Coronary artery (tissue), 2 donors: ENCODE measurements around the gene GNAS-AS1.
A peak's percentile ranks its signal among the peaks of the same experiment; 100 is the strongest.

Experiments used
- DNase-seq: peaks from one replicate; pipeline ENCODE4 v3.0.0-alpha.2; 2017; ENCODE audit warnings: low spot score
- H3K27ac ChIP-seq, 2 donors: fragments of 200-600 bp; sonication (generic); one replicate each; pipeline ENCODE4 v1.5.1; 2016 to 2019
- H3K4me3 ChIP-seq: fragments of 200-600 bp; sonication (generic); 2 replicates; pipeline ENCODE4 v1.5.1; 2016; ENCODE audit warnings: mild to moderate bottlenecking, moderate library complexity
- CTCF ChIP-seq: fragments of 200-600 bp; sonication (generic); IDR thresholded peaks from one replicate; pipeline ENCODE4 v1.5.1; 2019; ENCODE audit warnings: antibody characterized with exemption

The GNAS-AS1 gene

GRCh38 chr20:58863044-58863790, 12.5 kb upstream of the GNAS-AS1 start:
- TF ChIP-seq CTCF, result no peak
- DNase-seq, result no peak
- H3K4me3 ChIP-seq, result no peak overlapping the region
- H3K27ac ChIP-seq, result no peak overlapping the region

- H3K4me3 ChIP-seq, result peak overlapping the region; percentile 65
- TF ChIP-seq CTCF, result no peak
- H3K27ac ChIP-seq, result no peak overlapping the region
- DNase-seq, result no peak
Measured at GRCh38 chr20:58855506-58856389, 5.0 kb upstream of the GNAS-AS1 start.

- peak overlapping the region; percentile 65 for H3K4me3 ChIP-seq
- DNase-seq, result no peak
- H3K27ac ChIP-seq, result no peak overlapping the region
- no peak for TF ChIP-seq CTCF
Measured at GRCh38 chr20:58854638-58855471, 4.2 kb upstream of the GNAS-AS1 start.

GRCh38 chr20:58853976-58854637, 3.4 kb upstream of the GNAS-AS1 start:
- DNase-seq, result no peak
- H3K4me3 ChIP-seq, result peak overlapping the region; percentile 65
- H3K27ac ChIP-seq, result no peak overlapping the region
- no peak for TF ChIP-seq CTCF

- H3K27ac ChIP-seq, result no peak overlapping the region
- no peak for TF ChIP-seq CTCF
- DNase-seq, result no peak
- H3K4me3 ChIP-seq, result no peak overlapping the region
Measured at GRCh38 chr20:58853466-58853865, 2.8 kb upstream of the GNAS-AS1 start.

- H3K27ac ChIP-seq, result no peak within 1 kb of the TSS
- peak; percentile 69 for TF ChIP-seq CTCF
- no peak for DNase-seq
- H3K4me3 ChIP-seq, result peak within 1 kb of the TSS; percentile 70
Measured at GRCh38 chr20:58852543-58853271, 2.0 kb upstream of the GNAS-AS1 start, which contains the start of gene GNAS. Gene GNAS, plus strand, starts transcription at chr20:58852716.
